ENCODE measurements around the gene NTMT1. TPM values are rescaled to one million over a fixed set of nuclear protein-coding genes. Genes with fewer than 3 reads are reported as not detected.
A peak's percentile ranks its signal among the peaks of the same experiment; 100 is the strongest.

Gene NTMT1
- total and polyA plus RNA-seq, 10 of the 15 experiments (the other 5 are each of a cell fraction or from before 2014, with no cell fraction given), result 12.8 to 85.4 (median 39.3) TPM

- ChIA-PET POLR2A (no interaction called here), SMC1A (ENCODE audit: uncharacterized antibody, unreplicated experiment) (no interaction called here), RAD21 (ENCODE audit: unreplicated experiment) (no interaction called here), CTCF (no interaction called here)
- ATAC-seq (no peak), DNase-seq (ENCODE audit: low read depth, low spot score) (no peak), FAIRE-seq (no peak)
- no peaks in the 10 kb centered on the region for H3K9me3 ChIP-seq (replicated peaks; ENCODE audit: control insufficient read depth, insufficient read depth, low read length)
- H3K4me3 ChIP-seq, result no peak overlapping the region
- no TSS peak for BruUV-seq (replicated peaks)
- no peaks in the 10 kb centered on the region; a peak in 1 of 4 replicates for H3K27me3 ChIP-seq (replicated peaks in 1 of 2; ENCODE audit: control insufficient read depth in 2 of 2, insufficient read depth in 2 of 2, low read length in 1 of 2)
- H2AFZ ChIP-seq (ENCODE audit: control insufficient read depth, low read depth, low read length), result no peak overlapping the region
- in situ Hi-C loops (cut with MboI), result loop anchor here (5.0 kb wide), 1 partner anchor 134 kb away; no protein-coding TSS in a partner anchor
- 65% methylated on average over 15 of the region's 16 CpGs for WGBS (ENCODE audit: insufficient coverage, insufficient replicate concordance, low lambda C conversion rate, missing lambda C conversion rate)
- TF ChIP-seq TCF3 (IDR thresholded peaks at IDR 0.05; ENCODE audit: borderline replicate concordance, insufficient read depth, low read depth, low read length) (peak; percentile 50; the same call in 1 of the 2 replicates), EZH2 (IDR thresholded peaks at IDR 0.05; ENCODE audit: borderline replicate concordance, control insufficient read depth, low read depth, low read length) (no peak)
- no peak overlapping the region for H3K27ac ChIP-seq (ENCODE audit: control insufficient read depth, insufficient read depth)
- H4K20me1 ChIP-seq (ENCODE audit: control insufficient read depth, insufficient read depth), result no peaks in the 10 kb centered on the region
- no peaks in the 10 kb centered on the region for H3K79me2 ChIP-seq (ENCODE audit: control insufficient read depth, insufficient read depth, low read length)
- H3K9ac ChIP-seq (ENCODE audit: control insufficient read depth, insufficient read depth, low read length), result no peak overlapping the region
- H3K4me2 ChIP-seq (ENCODE audit: control insufficient read depth, insufficient read depth), result no peak overlapping the region
- intact Hi-C loops (cut with micrococcal nuclease; ENCODE audit: unreplicated experiment), result no loop called here
- H3K4me1 ChIP-seq (ENCODE audit: control insufficient read depth, insufficient read depth, low read length), result no peaks in the 10 kb centered on the region
- H3K36me3 ChIP-seq (ENCODE audit: control insufficient read depth in 2 of 2, insufficient read depth in 2 of 2, low read length in 1 of 2), result no peaks in the 10 kb centered on the region
These were observed 22.3 kb downstream of the NTMT1 start for GRCh38 chr9:129648092-129648763.

- ChIA-PET CTCF (no interaction called here), SMC1A (ENCODE audit: uncharacterized antibody, unreplicated experiment) (no interaction called here), POLR2A (no interaction called here), RAD21 (ENCODE audit: unreplicated experiment) (no interaction called here)
- no peak for ATAC-seq
- H3K4me3 ChIP-seq, result no peak overlapping the region
- H3K4me1 ChIP-seq (ENCODE audit: control insufficient read depth, insufficient read depth, low read length), result no peaks in the 10 kb centered on the region
- no peak overlapping the region for H3K27ac ChIP-seq (ENCODE audit: control insufficient read depth, insufficient read depth)
- no peak overlapping the region for H3K9ac ChIP-seq (ENCODE audit: control insufficient read depth, insufficient read depth, low read length)
- H3K36me3 ChIP-seq (ENCODE audit: control insufficient read depth in 2 of 2, insufficient read depth in 2 of 2, low read length in 1 of 2), result no peaks in the 10 kb centered on the region
- no peak for FAIRE-seq
- H3K4me2 ChIP-seq (ENCODE audit: control insufficient read depth, insufficient read depth), result no peak overlapping the region
- DNase-seq (ENCODE audit: low read depth, low spot score), result no peak
- in situ Hi-C loops (cut with MboI) (loop anchor here (5.0 kb wide), 1 partner anchor 134 kb away; no protein-coding TSS in a partner anchor), intact Hi-C loops (cut with micrococcal nuclease; ENCODE audit: unreplicated experiment) (no loop called here)
- H4K20me1 ChIP-seq (ENCODE audit: control insufficient read depth, insufficient read depth), result no peaks in the 10 kb centered on the region
- H3K27me3 ChIP-seq (replicated peaks in 1 of 2; ENCODE audit: control insufficient read depth in 2 of 2, insufficient read depth in 2 of 2, low read length in 1 of 2), result no peaks in the 10 kb centered on the region; a peak in 1 of 4 replicates
- H3K9me3 ChIP-seq (replicated peaks; ENCODE audit: control insufficient read depth, insufficient read depth, low read length), result no peaks in the 10 kb centered on the region
- H3K79me2 ChIP-seq (ENCODE audit: control insufficient read depth, insufficient read depth, low read length), result no peaks in the 10 kb centered on the region
- no peak overlapping the region for H2AFZ ChIP-seq (ENCODE audit: control insufficient read depth, low read depth, low read length)
- WGBS (ENCODE audit: insufficient coverage, insufficient replicate concordance, low lambda C conversion rate, missing lambda C conversion rate), result 28% methylated on average over 9 of the region's 10 CpGs
- BruUV-seq (replicated peaks), result no TSS peak
- no peak for TF ChIP-seq DPF2 (IDR thresholded peaks at IDR 0.05)
- no peak for TF ChIP-seq ELK1 (IDR thresholded peaks at IDR 0.05; ENCODE audit: low read depth, low read length)
- TF ChIP-seq CBX3 (IDR thresholded peaks at IDR 0.05; ENCODE audit: borderline replicate concordance, low read depth), result no peak
- no peak for TF ChIP-seq CBFB (IDR thresholded peaks at IDR 0.05; ENCODE audit: low read depth)
- no peak for TF ChIP-seq YBX1 (IDR thresholded peaks at IDR 0.05)
- TF ChIP-seq, protein P1, sequence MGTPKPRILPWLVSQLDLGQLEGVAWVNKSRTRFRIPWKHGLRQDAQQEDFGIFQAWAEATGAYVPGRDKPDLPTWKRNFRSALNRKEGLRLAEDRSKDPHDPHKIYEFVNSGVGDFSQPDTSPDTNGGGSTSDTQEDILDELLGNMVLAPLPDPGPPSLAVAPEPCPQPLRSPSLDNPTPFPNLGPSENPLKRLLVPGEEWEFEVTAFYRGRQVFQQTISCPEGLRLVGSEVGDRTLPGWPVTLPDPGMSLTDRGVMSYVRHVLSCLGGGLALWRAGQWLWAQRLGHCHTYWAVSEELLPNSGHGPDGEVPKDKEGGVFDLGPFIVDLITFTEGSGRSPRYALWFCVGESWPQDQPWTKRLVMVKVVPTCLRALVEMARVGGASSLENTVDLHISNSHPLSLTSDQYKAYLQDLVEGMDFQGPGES (IDR thresholded peaks at IDR 0.05), result no peak
- no peak for TF ChIP-seq ZNF207 (IDR thresholded peaks at IDR 0.05; ENCODE audit: borderline replicate concordance)
- no peak for TF ChIP-seq SIX5 (IDR thresholded peaks at IDR 0.05; ENCODE audit: low read depth, low read length, severe bottlenecking)
- no peak for TF ChIP-seq ZSCAN29 (IDR thresholded peaks at IDR 0.05)
- TF ChIP-seq RELA (IDR thresholded peaks at IDR 0.05; ENCODE audit: borderline replicate concordance, partially characterized antibody), result no peak
- no peak for TF ChIP-seq JUNB (IDR thresholded peaks at IDR 0.05)
- TF ChIP-seq RELB (IDR thresholded peaks at IDR 0.05; ENCODE audit: low read depth), result no peak
- no peak for TF ChIP-seq IRF4 (IDR thresholded peaks at IDR 0.05; ENCODE audit: low read depth, low read length)
These were observed 22.8 kb downstream of the NTMT1 start for GRCh38 chr9:129648764-129649115.

Data from GM12878 (cell line).